Activated effector memory CD4-positive, alpha-beta T cell treated with anti-CD3 and anti-CD28 coated beads, Interleukin-2, amount 50 U/mL, for 16 hours (primary cell): Measurements from ENCODE around the gene TNS3.
"Not testable (repeated sequence)": the region's sequence is repeated elsewhere in the genome, so short reads cannot be mapped to it uniquely, and the experiment has no call there.

ENCODE experiments used
- DNase-seq: peaks from one replicate; pipeline ENCODE4 v3.0.0-alpha.2; 2020

The TNS3 gene

DNA sequence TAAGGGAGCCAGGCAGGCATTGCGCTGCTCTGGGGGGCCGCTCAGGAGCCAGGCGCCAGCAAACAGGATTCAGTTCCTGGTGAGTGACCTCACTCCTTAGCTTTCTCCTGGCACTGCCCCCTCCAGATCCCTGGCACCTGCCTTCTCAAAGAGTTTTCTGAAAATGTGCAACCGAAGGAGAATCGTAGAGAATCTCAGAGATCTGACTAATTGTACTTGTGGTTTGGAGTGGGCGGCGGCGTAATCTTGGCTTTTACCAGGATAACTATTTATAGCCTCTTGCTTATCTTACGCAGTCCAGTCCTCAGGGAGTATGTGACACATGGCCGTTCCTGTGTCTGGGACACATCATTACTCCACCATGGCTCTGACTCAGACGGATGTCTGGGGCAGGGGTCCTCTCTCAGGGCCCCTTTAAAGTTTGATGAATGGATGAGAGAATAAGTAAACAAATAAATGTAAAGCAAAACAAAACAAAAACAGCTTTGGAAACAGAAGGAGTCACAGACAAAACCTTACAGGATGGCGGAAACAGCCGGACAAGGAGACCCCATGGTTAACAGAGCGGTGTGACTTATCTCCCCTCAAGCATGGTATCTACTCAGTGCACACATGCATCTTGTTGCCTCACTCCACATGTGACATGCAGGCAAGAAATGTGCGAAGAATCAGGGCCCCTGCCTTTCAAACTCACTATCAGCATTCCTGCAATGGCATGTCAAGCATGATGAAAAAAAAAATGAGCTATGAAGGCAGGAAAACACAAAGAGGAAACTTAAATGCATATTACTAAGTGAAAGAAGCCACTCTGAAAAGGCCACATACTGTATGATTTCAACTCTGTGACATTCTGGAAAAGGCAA is 99.7 kb downstream of the TNS3 start:
- DNase-seq: no peak

DNA sequence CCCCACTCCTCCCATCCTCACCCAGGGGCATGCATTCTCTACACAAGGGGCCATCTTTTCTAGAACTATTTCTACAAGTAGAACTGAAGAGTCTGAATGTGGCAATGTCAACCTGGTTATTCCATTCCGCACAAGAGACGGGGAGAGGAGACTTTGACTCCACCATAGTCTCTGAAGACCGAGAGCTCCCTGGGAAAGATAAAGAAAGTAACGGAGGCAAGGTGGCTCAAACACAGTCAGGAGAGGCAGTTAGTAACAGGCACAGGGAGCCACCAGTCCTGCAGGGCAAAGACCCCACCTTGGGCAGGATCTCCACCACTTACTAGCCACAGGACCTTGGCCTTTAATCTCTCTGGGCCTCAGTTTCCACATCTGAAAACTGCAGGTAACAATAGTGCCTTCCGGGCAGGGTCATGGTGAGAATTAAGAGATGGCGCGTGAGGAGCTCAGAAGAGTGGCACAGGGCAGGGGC is 100.3 kb downstream of the TNS3 start:
- no peak for DNase-seq

DNA sequence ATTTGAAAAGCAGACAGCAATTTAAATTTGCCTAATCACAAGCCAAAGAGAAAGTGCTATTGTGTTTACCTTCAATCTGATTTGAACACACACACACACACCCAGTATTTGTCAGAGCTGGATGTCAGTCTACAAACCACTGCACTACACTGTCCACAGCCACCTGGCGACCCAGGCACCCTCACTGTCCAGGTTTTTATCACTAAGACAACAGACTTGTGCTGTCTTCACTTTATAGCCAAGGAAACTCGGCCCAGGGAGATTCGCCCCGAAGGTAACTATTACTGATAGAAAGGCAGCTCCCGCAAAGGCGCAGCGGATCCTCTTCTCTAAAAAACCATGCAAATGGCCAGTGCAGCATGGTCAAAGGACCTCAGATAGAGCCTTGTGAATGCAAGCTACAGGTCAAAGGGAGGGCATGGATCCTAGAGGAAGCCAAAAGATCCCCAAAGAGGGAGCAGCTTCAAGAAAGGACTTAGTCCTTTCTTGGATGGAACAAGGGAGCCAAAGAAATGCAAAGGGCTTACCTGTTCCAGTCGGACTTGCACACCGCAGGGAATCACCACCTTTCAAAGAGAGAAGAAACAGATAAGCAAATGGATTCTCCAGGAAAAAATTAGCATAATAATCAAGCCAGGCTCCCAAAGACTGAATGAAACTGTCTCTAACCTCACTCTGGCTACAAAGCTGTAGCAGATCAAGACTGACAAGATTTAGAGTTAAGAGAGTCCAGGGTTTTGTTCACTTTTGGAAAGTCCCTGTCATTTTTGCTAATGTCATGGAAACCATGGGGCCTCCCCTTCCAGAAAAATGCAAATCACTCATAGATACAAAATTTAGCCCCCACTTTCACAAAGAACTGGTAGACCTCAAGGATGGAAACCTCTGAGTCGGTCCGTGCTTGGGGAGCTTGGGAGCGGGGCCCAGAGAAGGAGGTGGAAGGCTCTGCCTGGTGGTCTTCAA is 101.1 kb downstream of the TNS3 start:
- no peak for DNase-seq

DNA sequence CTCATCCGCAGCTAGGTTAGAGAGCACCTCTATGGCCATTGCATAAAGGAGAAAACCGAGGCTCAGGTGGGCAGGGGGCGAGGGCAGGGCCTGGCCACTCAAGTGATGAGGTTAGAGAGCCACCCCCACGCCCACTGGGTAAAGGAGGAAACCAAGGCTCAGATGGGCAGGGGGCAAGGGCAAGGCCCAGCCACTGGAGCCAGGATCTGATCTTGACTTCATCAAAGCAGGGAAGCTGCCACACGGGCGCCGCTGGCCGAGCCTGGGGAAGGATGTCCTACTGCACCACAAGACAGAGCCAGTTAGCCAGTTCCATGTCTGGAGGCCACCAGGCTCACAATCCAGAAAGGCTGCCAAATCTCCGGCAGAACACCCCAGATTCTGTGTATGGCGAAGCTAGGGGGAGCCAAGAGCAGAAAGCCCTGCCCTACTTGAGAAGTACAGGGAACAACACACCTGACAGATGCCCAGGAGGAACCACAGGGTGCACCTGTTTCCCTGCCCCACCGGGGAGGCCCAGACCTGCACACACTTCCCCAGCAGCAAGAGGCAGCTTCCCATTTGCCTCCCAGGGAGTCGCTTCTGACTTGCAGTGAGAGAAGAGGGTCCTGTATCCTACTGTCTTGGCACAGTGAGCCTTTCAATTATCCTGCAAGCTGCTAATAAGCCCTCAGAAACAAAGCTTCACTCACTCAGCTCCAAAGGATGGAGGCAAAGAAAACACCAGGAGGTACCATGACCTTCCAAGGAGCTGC is 101.9 kb downstream of the TNS3 start:
- no peak for DNase-seq

DNA sequence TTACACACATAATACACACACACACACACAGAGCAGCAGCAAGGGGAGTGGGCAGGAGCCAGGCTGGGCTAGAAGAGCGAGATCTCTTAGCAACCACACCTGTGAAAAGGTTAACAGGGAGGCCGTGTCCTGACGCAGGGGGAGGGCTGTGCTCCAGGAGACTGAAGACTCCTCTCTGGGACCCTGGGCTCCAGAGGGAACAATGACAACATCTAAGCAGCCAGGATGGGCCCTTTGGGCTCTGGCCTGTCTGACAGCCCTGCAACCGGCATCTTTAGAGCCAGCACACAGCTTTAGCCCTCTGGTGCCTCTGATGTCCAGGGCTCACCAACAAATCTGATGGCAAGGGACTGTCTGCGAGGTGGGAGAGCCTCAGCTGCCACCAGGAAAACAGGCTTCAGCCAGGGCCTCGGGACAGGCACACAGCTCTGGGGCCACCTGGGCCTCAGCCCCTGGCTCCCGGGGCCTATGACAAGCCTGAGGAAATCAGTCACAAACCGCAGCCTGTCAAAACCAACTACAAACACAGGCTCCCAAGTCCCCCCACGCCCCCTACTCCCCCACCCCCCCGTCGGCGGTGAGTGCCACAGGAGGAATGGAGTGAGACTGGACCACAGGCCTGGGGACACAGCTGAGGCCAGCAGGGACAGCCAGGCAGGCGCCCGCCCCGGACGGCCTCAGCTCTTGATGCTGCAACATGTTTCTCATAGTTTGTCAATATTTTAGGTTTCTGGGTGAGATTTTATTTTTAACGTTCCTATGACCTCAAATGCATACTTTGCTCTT is 102.8 kb downstream of the TNS3 start:
- no peak for DNase-seq

DNA sequence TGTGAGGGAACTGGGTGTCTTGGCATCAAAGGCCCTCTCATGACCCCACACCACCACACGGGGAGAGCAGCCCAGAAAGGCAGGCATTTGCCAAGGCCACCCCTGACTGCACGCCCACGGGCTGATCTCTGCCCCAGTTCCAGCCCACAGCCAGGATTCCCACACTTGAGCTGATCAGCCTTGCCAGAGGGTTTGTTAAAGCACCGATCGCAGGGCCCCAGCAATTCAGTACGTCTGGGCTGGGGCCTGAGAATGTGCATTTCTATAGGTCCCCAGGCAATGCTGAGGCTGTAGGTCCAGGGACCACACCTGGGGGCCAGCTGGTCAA is 103.9 kb downstream of the TNS3 start:
- no peak for DNase-seq

DNA sequence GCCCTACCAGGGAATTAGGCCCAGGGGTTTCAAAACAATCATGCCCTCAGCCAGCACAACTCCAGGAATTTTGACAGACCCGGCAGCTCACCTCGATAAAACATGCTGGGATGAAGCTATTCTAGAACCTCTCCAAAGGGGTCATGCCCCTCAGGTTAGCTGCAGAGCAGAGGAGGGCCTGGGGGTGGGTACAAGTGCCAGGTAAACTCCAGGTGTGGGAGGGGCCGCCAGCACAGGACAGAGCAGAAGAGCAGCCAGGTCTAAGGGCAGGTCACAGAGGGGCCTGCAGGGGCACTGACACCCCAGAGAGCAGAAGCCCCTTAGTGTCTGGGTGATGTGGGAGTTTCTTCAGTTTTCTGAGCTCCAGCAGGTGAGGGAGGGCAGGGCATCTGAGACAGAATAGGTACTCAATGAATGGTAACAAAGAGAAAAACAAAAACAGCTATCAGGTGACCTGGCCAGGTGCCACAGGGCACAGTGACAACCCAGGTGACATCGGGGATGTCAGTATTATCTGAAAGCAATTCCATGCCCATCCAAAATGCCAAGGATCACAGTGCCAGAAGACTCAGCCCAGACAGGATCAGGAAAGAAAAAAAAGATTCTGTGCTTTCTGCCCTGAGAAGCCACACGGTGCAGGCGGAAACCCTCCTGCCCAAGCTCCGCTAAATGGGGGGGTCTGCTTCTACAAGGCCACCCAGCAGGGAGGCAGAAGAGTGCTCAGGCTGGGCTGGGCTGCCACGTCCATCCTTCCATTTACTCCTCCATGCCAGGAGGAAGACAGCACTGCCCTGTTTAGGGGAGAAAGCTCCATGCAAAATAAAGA is 104.5 kb downstream of the TNS3 start:
- no peak for DNase-seq

DNA sequence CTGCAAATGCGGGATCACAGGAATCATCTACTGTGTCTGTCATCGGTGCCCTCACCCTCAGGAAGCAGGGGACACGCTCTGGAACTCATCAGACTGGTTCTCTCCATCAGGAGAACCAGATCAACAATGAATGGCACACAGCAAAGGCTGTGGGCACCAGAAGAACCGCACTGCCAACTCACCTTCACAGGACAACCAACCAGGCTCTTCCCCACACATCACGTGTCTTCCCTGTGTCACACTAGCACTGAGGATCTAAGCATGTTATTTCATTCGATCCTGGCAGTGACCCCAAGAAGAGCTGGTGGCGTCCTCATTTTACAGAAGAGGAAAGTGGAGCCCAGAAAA is 106.1 kb downstream of the TNS3 start:
- DNase-seq: no peak

DNA sequence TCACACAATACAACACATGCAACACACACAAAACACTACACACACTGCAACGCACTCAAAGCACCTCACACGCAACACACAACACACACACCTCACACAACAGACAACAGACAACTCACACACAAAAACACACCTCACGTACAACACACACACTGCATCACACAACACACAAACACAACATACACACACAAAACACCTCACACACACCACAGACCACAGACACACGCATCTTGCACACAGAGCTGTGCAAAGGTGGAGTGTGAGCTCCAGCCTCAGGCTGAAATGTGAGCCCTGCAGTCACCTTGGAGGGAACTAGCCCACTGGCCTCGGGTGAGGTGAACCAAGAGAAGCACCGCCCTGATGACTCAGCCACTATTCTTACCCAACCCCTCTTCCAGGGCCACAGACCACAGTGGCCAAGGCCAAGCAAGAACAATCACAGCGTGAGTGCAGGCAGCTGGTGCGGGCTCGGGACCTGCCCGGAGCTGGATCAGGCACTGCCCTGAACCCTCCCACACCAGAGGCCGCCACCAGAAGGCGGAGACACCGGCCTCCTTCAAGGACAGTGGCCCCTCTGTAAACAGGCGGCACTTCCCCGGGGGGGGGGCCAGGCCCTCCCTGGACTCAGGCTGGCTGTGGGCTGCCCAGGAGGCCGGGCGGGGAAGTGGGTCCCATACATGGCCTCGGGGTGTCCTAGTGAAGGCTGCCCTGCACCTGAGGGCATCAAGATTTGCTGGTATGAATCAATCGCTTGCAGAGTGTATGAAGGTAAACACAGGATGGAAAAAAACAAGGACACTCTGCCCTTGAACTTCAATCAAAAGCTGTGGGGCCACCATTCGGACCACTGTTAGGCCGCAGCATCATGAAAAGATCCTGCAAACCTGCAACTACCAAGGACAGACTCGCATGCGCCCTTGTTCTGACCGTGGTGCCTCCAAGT is 106.7 kb downstream of the TNS3 start:
- DNase-seq: no peak

DNA sequence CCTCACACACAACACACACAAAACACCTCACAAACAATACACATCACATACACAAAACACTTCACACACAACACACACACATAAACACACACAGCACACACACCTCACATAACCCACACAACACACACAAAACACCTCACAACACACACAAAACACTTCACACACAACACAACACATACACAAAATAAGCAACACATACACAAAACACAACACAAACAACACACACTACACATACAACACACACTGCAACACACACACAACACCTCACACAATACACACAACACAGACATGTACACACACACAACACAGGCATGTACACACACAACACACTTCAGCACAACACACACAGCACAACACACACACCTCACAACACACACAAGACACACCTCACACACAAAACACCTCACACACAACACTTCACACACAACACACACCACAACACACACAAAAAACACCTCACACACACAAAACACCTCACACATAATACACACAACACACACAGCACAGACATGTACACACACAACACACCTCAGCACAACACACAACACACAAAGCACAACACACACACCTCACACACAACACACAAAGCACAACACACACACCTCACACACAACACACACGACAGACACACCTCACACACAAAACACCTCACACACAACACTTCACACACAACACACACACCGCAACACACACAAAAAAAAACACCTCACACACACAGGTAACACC is 107.5 kb downstream of the TNS3 start:
- DNase-seq: no peak

DNA sequence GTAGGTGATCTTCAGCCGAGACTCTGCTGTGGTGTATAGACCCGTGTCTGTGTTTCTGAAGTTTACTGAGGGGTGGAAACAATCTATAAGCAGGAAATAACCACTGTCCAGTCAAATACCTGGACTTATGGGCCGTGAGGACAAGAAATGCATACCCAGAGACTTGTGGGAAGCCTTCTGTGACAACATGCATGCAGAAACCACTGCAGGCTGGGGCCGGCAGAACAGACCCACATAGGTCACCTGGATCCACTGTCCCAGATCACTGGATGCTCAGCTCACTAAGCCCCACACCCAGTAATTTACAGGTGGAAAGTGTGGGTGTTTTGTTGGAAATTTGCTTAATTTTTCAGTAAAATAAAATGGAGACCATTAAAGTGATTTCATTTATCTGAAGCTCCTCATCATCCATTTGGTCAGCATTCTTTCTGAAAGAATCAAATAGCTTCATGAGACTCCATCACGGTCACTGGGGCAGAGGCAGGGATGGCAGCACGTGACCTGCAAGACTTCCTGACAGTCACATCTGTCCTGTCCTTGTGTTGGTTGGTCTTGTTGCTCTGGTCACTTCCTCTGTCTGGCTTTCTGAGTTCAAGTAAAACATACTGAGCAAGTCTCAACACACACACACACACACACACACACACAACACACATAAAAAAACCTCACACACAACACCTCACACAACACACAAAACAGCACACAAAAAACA is 108.3 kb downstream of the TNS3 start:
- DNase-seq: no peak

DNA sequence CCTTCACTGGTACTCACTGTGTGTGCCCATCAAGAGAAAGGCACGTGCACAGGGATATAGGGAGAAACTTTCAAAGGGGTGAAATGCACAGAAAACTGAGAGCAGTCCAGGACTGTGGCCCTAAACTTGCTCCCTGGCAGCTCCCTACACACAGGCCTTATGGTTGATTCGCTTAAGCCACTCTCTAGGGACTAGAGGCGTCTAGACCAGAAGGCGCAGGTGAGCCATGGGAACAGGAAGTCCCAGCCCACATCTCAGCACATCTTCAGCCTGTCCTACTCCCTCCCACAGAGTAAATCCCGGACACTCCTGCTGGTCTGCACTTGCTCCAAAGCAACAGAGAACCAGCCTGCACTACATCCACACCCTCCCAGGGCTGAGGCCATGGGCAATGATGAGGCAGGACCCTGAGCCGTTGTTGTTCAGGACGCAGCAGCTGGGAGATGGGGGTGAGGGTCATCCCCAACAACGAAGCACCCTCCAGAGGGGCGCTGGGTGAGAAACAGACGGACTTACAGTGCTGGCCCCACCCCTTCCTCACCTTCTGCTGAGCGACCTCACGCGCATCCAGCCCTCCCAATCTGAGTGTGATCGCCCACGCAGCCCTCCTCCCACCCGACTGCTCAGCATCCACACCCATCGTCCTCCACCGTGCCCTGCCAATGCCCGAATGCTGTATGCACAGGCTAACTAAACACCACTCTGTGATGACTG is 109.3 kb downstream of the TNS3 start:
- no peak for DNase-seq

DNA sequence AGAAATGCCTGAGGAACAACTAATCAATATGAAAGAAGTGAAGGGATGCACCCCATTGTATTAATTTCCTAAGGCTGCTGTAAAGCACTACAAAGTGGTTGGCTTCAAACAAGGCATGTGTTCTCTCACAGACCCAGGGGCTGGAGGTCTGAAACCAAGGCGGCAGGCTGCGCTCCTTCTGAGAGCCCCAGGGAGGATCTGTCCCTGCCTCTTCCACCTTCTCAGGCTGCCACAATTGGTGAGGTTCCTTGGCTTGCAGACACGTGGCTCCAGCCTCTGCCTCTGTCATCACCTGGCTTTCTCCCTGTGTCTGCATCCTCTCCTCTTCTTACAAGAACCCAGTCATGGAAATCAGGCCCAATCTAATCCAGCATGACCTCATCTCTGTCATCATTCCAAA is 110.1 kb downstream of the TNS3 start:
- DNase-seq: no peak

DNA sequence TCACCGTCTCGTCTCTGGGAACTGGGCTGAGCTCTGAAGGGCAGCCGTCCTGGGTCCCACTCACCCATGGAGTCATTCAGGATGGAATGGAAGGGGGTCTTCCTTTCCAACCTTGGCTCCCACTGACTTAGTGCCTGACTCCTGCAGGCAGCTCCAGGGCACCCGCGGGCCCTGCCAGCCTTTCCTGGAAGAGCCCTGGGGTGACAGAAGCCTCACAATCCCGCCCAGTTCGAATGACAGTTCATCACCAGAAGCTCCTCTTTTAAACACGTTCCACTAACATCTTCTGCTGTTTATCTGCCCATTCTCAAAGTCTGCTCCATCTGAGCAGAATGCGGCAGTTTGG is 110.6 kb downstream of the TNS3 start:
- DNase-seq: no peak

DNA sequence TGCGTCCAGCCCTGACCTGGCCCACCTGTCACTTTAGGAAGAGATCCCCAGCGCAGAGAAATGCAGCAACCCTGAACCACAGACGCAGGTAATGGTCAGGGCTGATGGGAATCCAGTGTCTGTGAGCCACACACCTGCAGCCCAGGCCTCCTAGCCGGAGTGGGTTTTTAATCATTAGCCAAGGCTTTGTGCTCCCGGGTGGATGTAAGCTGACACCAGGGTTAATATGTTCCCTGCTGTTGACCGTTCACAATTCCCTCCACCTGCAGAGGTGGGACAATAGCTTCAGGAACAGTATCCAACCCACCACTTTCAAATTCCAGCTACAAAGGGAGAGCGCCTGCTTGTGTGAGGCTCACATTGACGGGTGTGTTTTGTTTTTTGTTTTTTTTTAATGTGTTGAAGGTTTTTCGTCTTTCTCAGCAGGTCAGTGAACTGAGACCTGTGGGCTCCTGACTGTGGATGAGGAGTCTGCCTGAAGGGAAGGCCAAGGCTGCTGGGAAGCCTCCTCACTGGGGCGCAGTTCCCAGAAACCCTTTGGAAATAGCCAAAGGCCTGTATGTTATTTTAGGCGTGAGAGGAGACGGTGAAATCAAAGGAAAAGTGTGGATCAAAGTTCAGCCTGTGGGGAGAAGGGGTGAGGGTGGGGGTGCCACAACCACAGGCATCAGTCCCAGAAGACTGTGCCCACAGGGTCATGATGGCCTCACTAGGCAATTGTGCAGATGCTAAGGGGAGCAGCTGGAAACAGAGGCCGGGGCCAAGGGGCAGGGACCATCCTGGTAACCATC is 111.1 kb downstream of the TNS3 start:
- no peak for DNase-seq

DNA sequence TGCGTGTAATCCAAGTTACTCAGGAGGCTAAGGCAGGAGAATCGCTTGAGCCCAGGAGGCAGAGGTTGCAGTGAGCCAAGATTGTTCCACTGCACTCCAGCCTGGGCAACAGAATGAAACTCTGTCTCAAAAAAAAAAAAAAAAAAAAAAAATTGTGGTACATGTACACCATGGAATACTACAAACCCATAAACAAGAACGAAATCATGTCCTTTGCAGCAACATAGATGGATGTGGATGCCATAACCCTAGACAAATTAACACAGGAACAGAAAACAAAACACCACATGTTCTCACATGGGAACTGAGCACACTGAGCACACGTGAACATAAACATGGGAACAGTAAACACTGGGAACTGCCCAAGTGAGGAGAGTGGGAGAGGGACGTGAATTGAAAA is 112.1 kb downstream of the TNS3 start:
- not testable (repeated sequence) for DNase-seq

DNA sequence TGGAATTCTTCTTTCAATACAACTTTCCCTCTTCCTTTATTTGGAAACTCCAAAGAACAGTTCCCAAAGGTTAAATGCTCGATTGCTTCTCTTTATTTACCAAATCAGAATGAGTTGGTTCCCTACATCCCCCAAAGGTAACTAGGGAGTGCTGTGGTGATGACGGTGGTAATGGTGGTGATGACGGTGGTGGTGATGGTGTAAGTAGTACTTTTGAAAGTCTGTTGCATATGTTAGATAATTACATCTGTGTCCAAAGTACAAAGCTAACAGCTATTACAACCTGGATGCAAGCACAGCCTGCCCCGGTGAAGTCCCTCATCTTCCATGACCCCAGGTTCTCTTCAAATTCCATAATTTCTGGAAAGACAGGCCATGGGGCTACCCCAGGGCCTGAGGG is 115.1 kb downstream of the TNS3 start:
- DNase-seq: no peak

DNA sequence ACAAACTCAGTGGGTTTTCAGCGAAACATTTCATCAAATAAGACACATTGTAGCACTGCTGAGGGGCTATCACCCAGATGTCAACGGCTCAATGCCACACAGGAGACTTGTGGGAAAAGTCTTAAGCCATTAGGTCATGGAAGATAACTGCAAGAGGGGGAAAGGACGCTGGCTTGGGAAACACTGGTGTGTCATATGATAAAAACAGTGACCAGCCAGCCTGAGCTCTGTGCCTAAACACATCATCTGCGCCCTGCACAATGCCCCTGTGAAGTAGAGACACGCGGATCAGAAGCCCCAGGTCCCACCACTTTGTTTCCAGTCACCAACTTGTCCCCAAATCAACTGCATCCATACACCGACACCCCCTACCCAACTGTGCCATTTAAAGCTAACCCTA is 116.7 kb downstream of the TNS3 start:
- no peak for DNase-seq
